ENCODE data around the gene GPD1L.
"Not testable (repeated sequence)": the region's sequence is repeated elsewhere in the genome, so short reads cannot be mapped to it uniquely, and the experiment has no call there.

Gene GPD1L
- total RNA-seq = 9.4 to 50.4 (median 28.7) reads per million in 17 experiments

- DNase-seq = peak; percentile 96 to 99 (median 97)
These were observed at the start of gene GPD1L for GRCh38 chr3:32106132-32106928. TSS of gene GPD1L (plus strand) at chr3:32106620. CDS start at chr3:32106712, 92 bp downstream.

GRCh38 chr3:32058465-32058864 lies 48.0 kb upstream of the GPD1L start:
- DNase-seq = not testable (repeated sequence)

GRCh38 chr3:32062950-32063582 lies 43.4 kb upstream of the GPD1L start:
- no peak for DNase-seq

- DNase-seq = no peak
These were observed 39.7 kb upstream of the GPD1L start for GRCh38 chr3:32066686-32067085.

GRCh38 chr3:32074194-32074593 lies 32.2 kb upstream of the GPD1L start:
- DNase-seq = not testable (repeated sequence)

- DNase-seq = no peak
These were observed 29.9 kb upstream of the GPD1L start for GRCh38 chr3:32076566-32076965.

- DNase-seq = no peak
These were observed 28.9 kb upstream of the GPD1L start for GRCh38 chr3:32077260-32078084.

- no peak for DNase-seq
These were observed 28.3 kb upstream of the GPD1L start for GRCh38 chr3:32078085-32078634.

- no peak for DNase-seq
These were observed 27.6 kb upstream of the GPD1L start for GRCh38 chr3:32078864-32079263.

- DNase-seq = no peak
These were observed 23.7 kb upstream of the GPD1L start for GRCh38 chr3:32082721-32083120.

GRCh38 chr3:32083702-32084270 lies 22.6 kb upstream of the GPD1L start:
- no peak for DNase-seq

- no peak for DNase-seq
These were observed 21.6 kb upstream of the GPD1L start for GRCh38 chr3:32084870-32085269.

GRCh38 chr3:32086464-32086863 lies 20.0 kb upstream of the GPD1L start:
- no peak for DNase-seq

- DNase-seq = no peak
These were observed 16.9 kb upstream of the GPD1L start for GRCh38 chr3:32089476-32089875.

GRCh38 chr3:32093204-32093603 lies 13.2 kb upstream of the GPD1L start:
- DNase-seq = no peak

- no peak for DNase-seq
These were observed 11.0 kb upstream of the GPD1L start for GRCh38 chr3:32095431-32095830.

GRCh38 chr3:32097768-32098167 lies 8.7 kb upstream of the GPD1L start:
- DNase-seq = peak in 1 of 4 experiments; percentile 2

GRCh38 chr3:32098528-32098927 lies 7.9 kb upstream of the GPD1L start:
- DNase-seq = no peak

- no peak for DNase-seq
These were observed 6.0 kb upstream of the GPD1L start for GRCh38 chr3:32100465-32100864.

- DNase-seq = no peak
These were observed 4.1 kb upstream of the GPD1L start for GRCh38 chr3:32102289-32102688.

- no peak for DNase-seq
These were observed 1.9 kb upstream of the GPD1L start for GRCh38 chr3:32104492-32104891.

GRCh38 chr3:32105291-32106131 lies 909 bp upstream of the GPD1L start:
- DNase-seq = no peak
